ENCODE results near the gene IFI27.

GRCh38 chr14:94129758-94130414 is 19.4 kb downstream of the IFI27 start:
- no peak for TF ChIP-seq POLR2A (IDR thresholded peaks at IDR 0.05; ENCODE audit: low read length)
- no peak for TF ChIP-seq GATA1 (IDR thresholded peaks at IDR 0.05; ENCODE audit: low read depth, low read length)

Measured in erythroblast (primary cell).